Cardiac septum (tissue), 1 donor: ENCODE results near the gene DNPEP. TPM values are rescaled to one million over a fixed set of nuclear protein-coding genes. Genes with fewer than 3 reads are reported as not detected.

ENCODE experiments used
- DNase-seq: peaks from one replicate; pipeline ENCODE4 v3.0.0-alpha.2; 2020; ENCODE audit warnings: low spot score
- intact Hi-C: fragments of 100-400 bp; cut with DNase I; formaldehyde crosslinking; loops from one replicate; pipeline ENCODE4 v1.14.0; 2022
- total RNA-seq: library from RNA; stranded (reverse); fragmentation: NEBNext Ultra II Directional; extraction: Animal tissue kit (Norgen Biotek cat#: 25700); gene quantifications from one replicate; pipeline ENCODE4 v1.2.1, GENCODE V29; 2021
- donor health status: DM: no; HTN: no; CAD: no.

DNPEP gene
- total RNA-seq, 1 donor from 2014 or later, result 47.2 TPM

- no peak for DNase-seq
- intact Hi-C loops, result no loop called here
Observed at GRCh38 chr2:219331560-219332213, 56.0 kb downstream of the DNPEP start.

GRCh38 chr2:219327719-219328118 is 60.0 kb downstream of the DNPEP start:
- intact Hi-C loops, result no loop called here
- no peak for DNase-seq

GRCh38 chr2:219325657-219326315 is 61.9 kb downstream of the DNPEP start:
- no peak for DNase-seq
- intact Hi-C loops, result no loop called here

- intact Hi-C loops, result no loop called here
Observed at GRCh38 chr2:219325136-219325535, 62.6 kb downstream of the DNPEP start.

GRCh38 chr2:219323434-219323833 is 64.3 kb downstream of the DNPEP start:
- intact Hi-C loops, result no loop called here
- DNase-seq, result no peak

More at GRCh38 chr2:219325136-219325535, 62.6 kb downstream of the DNPEP start:
- DNase-seq, result no peak

Other genes with a start within 250 kb of the DNPEP start
- 6.7 TPM for gene NHEJ1, start 227.1 kb downstream of the DNPEP start, total RNA-seq
- 0.48 TPM for gene SLC23A3, start 217.9 kb downstream of the DNPEP start, total RNA-seq
- 67.6 TPM for gene CNPPD1, start 211.0 kb downstream of the DNPEP start, total RNA-seq
- 31.2 TPM for gene RETREG2, start 209.6 kb downstream of the DNPEP start, total RNA-seq
- gene ZFAND2B, start 181.1 kb downstream of the DNPEP start, total RNA-seq, result 23.9 TPM
- 17.4 TPM for gene ABCB6, start 169.0 kb downstream of the DNPEP start, total RNA-seq
- 66.3 TPM for gene ATG9A, start 158.3 kb downstream of the DNPEP start, total RNA-seq
- 22.4 TPM for gene ANKZF1, start 158.1 kb downstream of the DNPEP start, total RNA-seq
- gene GLB1L, start 142.5 kb downstream of the DNPEP start, total RNA-seq, result 2.0 TPM
- gene STK16, start 142.4 kb downstream of the DNPEP start, total RNA-seq, result 16.3 TPM
- gene TUBA4B, start 134.7 kb downstream of the DNPEP start, total RNA-seq, result not detected
- gene TUBA4A, start 134.0 kb downstream of the DNPEP start, total RNA-seq, result 164 TPM
- gene DNAJB2, start 108.5 kb downstream of the DNPEP start, total RNA-seq, result 78.0 TPM
- 0.97 TPM for gene PTPRN, start 78.5 kb downstream of the DNPEP start, total RNA-seq
- gene RESP18, start 55.2 kb downstream of the DNPEP start, total RNA-seq, result not detected
- gene DES, start 30.5 kb upstream of the DNPEP start, total RNA-seq, result 21,230 TPM
- 199 TPM for gene SPEG, start 46.9 kb upstream of the DNPEP start, total RNA-seq
- 22.6 TPM for gene GMPPA, start 111.0 kb upstream of the DNPEP start, total RNA-seq
- 0.32 TPM for gene ASIC4, start 126.6 kb upstream of the DNPEP start, total RNA-seq
- gene CHPF, start 155.9 kb upstream of the DNPEP start, total RNA-seq, result 120 TPM
- 1.8 TPM for gene TMEM198, start 156.1 kb upstream of the DNPEP start, total RNA-seq
- 199 TPM for gene OBSL1, start 183.6 kb upstream of the DNPEP start, total RNA-seq
- 0.59 TPM for gene INHA, start 184.4 kb upstream of the DNPEP start, total RNA-seq
- 20.2 TPM for gene STK11IP, start 209.9 kb upstream of the DNPEP start, total RNA-seq
- gene SLC4A3, start 239.7 kb upstream of the DNPEP start, total RNA-seq, result 396 TPM